ENCODE results near the gene PRDM5.

GRCh38 chr4:120971884-120972283, 49.4 kb upstream of the PRDM5 start:
- no peak for TF ChIP-seq RCOR1 (IDR thresholded peaks at IDR 0.05; ENCODE audit: borderline replicate concordance in 1 of 2, low read depth in 2 of 2, low read length in 2 of 2)
- no peak for TF ChIP-seq NFE2L1 (tag; IDR thresholded peaks at IDR 0.05; ENCODE audit: borderline replicate concordance, low read depth)
- no peak for TF ChIP-seq CTCF (IDR thresholded peaks at IDR 0.05 in 2 of 3, conservative IDR thresholded peaks at IDR 0.05 in 1 of 3; ENCODE audit: insufficient read depth in 2 of 3, low read depth in 1 of 3, low read length in 3 of 3)
